WERI-Rb-1 (cell line): ENCODE results near the gene TMEM203.

Experiments used
- DNase-seq: peaks from one replicate; pipeline ENCODE4 v3.0.0-alpha.2; 2020
- H3K27ac ChIP-seq: fragments of 250-450 bp; sonication (Bioruptor Pico); 2 replicates; pipeline ENCODE4 v1.5.1; 2020; ENCODE audit warnings: mild to moderate bottlenecking, moderate library complexity
- H3K27me3 ChIP-seq: fragments of 250-450 bp; sonication (Bioruptor Pico); 2 replicates; pipeline ENCODE4 v1.5.1; 2021; ENCODE audit warnings: mild to moderate bottlenecking, low read depth, moderate library complexity; ENCODE audit not compliant: insufficient read depth, severe bottlenecking
- H3K36me3 ChIP-seq: fragments of 250-450 bp; sonication (Bioruptor Pico); 2 replicates; pipeline ENCODE4 v1.5.1; 2020; ENCODE audit warnings: mild to moderate bottlenecking, moderate library complexity
- H3K4me3 ChIP-seq: 2 replicates; pipeline ENCODE4 v1.5.1; 2011; ENCODE audit warnings: low read depth, mild to moderate bottlenecking, control low read depth, low read length
- H3K9me3 ChIP-seq: fragments of 250-450 bp; sonication (Bioruptor Pico); 2 replicates; pipeline ENCODE4 v1.5.1; 2021; ENCODE audit warnings: mild to moderate bottlenecking, moderate library complexity; ENCODE audit not compliant: severe bottlenecking
- CTCF ChIP-seq: IDR thresholded peaks from 2 replicates; pipeline ENCODE4 v1.5.1; 2011; ENCODE audit warnings: low read depth, mild to moderate bottlenecking, control low read depth, inconsistent platforms, low read length

Gene TMEM203

GRCh38 chr9:137171149-137171900 is 34.1 kb downstream of the TMEM203 start:
- TF ChIP-seq CTCF: no peak
- DNase-seq: no peak
- Histone ChIP-seq H3K4me3 (no peak overlapping the region), H3K9me3 (no peaks in the 10 kb centered on the region), H3K36me3 (no peaks in the 10 kb centered on the region), H3K27me3 (no peaks in the 10 kb centered on the region), H3K27ac (no peak overlapping the region)

- no peaks in the 10 kb centered on the region for H3K27me3 ChIP-seq
- H3K9me3 ChIP-seq: no peaks in the 10 kb centered on the region
- no peaks in the 10 kb centered on the region for H3K36me3 ChIP-seq
- no peak overlapping the region for H3K4me3 ChIP-seq
- DNase-seq: no peak
- no peak for TF ChIP-seq CTCF
- H3K27ac ChIP-seq: no peak overlapping the region
These were observed 34.8 kb downstream of the TMEM203 start for GRCh38 chr9:137170486-137171148.

- peak within 1 kb of the TSS; percentile 61 for H3K27ac ChIP-seq
- no peaks in the 10 kb centered on the region for H3K36me3 ChIP-seq
- H3K4me3 ChIP-seq: peak within 1 kb of the TSS; percentile 48
These were observed 35.5 kb downstream of the TMEM203 start, which contains the start of gene LRRC26 for GRCh38 chr9:137169896-137170358. TSS of gene LRRC26 (minus strand) at chr9:137170051. CDS start at chr9:137169943, 108 bp downstream.

GRCh38 chr9:137168904-137169856 is 36.3 kb downstream of the TMEM203 start:
- no peak for TF ChIP-seq CTCF
- no peaks in the 10 kb centered on the region for H3K9me3 ChIP-seq
- H3K27me3 ChIP-seq: no peaks in the 10 kb centered on the region
- no peaks in the 10 kb centered on the region for H3K36me3 ChIP-seq
- DNase-seq: peak; percentile 59
- peak overlapping the region; percentile 61 for H3K27ac ChIP-seq
- peak overlapping the region; percentile 48 for H3K4me3 ChIP-seq

More at GRCh38 chr9:137169896-137170358, 35.5 kb downstream of the TMEM203 start, which contains the start of gene LRRC26:
- TF ChIP-seq CTCF: no peak
- no peak for DNase-seq
- H3K9me3 ChIP-seq: no peaks in the 10 kb centered on the region
- no peaks in the 10 kb centered on the region for H3K27me3 ChIP-seq

GRCh38 chr9:137168573-137168903 is 36.9 kb downstream of the TMEM203 start:
- Histone ChIP-seq H3K4me3 (peak overlapping the region; percentile 48), H3K27ac (peak overlapping the region; percentile 61; the same call in 1 of the 2 replicates), H3K27me3 (no peaks in the 10 kb centered on the region)

More at GRCh38 chr9:137168573-137168903, 36.9 kb downstream of the TMEM203 start:
- Histone ChIP-seq H3K9me3 (no peaks in the 10 kb centered on the region), H3K36me3 (no peaks in the 10 kb centered on the region)
- no peak for DNase-seq
- no peak for TF ChIP-seq CTCF
